ENCODE measurements around the gene MAGEL2.

The MAGEL2 gene

GRCh38 chr15:23687143-23687470 lies 39.4 kb upstream of the MAGEL2 start, which contains the start of gene NDN:
Gene NDN, minus strand, starts transcription at chr15:23687305. Its CDS starts 88 bp downstream, at chr15:23687217.
- Histone ChIP-seq H3K36me3 (ENCODE audit: control insufficient read depth, insufficient read depth, low read length) (no peaks in the 10 kb centered on the region), H3K4me3 (replicated peaks; ENCODE audit: low read depth, low read length) (no peak within 1 kb of the TSS), H3K27me3 (replicated peaks; ENCODE audit: control insufficient read depth, insufficient read depth, low read length) (no peaks in the 10 kb centered on the region)
- TF ChIP-seq CTCF (IDR thresholded peaks at IDR 0.05; ENCODE audit: insufficient read depth, low read length, poor library complexity, severe bottlenecking) = no peak
- DNase-seq (ENCODE audit: extremely low read depth, insufficient read length) = no peak

- no peak overlapping the region for H3K4me3 ChIP-seq (replicated peaks; ENCODE audit: low read depth, low read length)
- no peak for DNase-seq (ENCODE audit: extremely low read depth, insufficient read length)
- no peaks in the 10 kb centered on the region for H3K27me3 ChIP-seq (replicated peaks; ENCODE audit: control insufficient read depth, insufficient read depth, low read length)
- H3K36me3 ChIP-seq (ENCODE audit: control insufficient read depth, insufficient read depth, low read length) = no peaks in the 10 kb centered on the region
- TF ChIP-seq CTCF (IDR thresholded peaks at IDR 0.05; ENCODE audit: insufficient read depth, low read length, poor library complexity, severe bottlenecking) = no peak
Measured at GRCh38 chr15:23686466-23687142, 38.9 kb upstream of the MAGEL2 start.

GRCh38 chr15:23671481-23671880 lies 23.8 kb upstream of the MAGEL2 start:
- Histone ChIP-seq H3K4me3 (replicated peaks; ENCODE audit: low read depth, low read length) (no peak overlapping the region), H3K36me3 (ENCODE audit: control insufficient read depth, insufficient read depth, low read length) (no peaks in the 10 kb centered on the region), H3K27me3 (replicated peaks; ENCODE audit: control insufficient read depth, insufficient read depth, low read length) (no peaks in the 10 kb centered on the region)
- no peak for TF ChIP-seq CTCF (IDR thresholded peaks at IDR 0.05; ENCODE audit: insufficient read depth, low read length, poor library complexity, severe bottlenecking)
- no peak for DNase-seq (ENCODE audit: extremely low read depth, insufficient read length)

GRCh38 chr15:23670970-23671369 lies 23.3 kb upstream of the MAGEL2 start:
- TF ChIP-seq CTCF (IDR thresholded peaks at IDR 0.05; ENCODE audit: insufficient read depth, low read length, poor library complexity, severe bottlenecking) = no peak
- Histone ChIP-seq H3K4me3 (replicated peaks; ENCODE audit: low read depth, low read length) (no peak overlapping the region), H3K27me3 (replicated peaks; ENCODE audit: control insufficient read depth, insufficient read depth, low read length) (no peaks in the 10 kb centered on the region), H3K36me3 (ENCODE audit: control insufficient read depth, insufficient read depth, low read length) (no peaks in the 10 kb centered on the region)
- no peak for DNase-seq (ENCODE audit: extremely low read depth, insufficient read length)

- Histone ChIP-seq H3K4me3 (replicated peaks; ENCODE audit: low read depth, low read length) (no peak overlapping the region), H3K36me3 (ENCODE audit: control insufficient read depth, insufficient read depth, low read length) (no peaks in the 10 kb centered on the region)
- DNase-seq (ENCODE audit: extremely low read depth, insufficient read length) = no peak
Measured at GRCh38 chr15:23663232-23663631, 15.6 kb upstream of the MAGEL2 start.

More at GRCh38 chr15:23663232-23663631, 15.6 kb upstream of the MAGEL2 start:
- no peaks in the 10 kb centered on the region for H3K27me3 ChIP-seq (replicated peaks; ENCODE audit: control insufficient read depth, insufficient read depth, low read length)
- TF ChIP-seq CTCF (IDR thresholded peaks at IDR 0.05; ENCODE audit: insufficient read depth, low read length, poor library complexity, severe bottlenecking) = no peak

Measured in GM06990 (cell line).